A172 (cell line): ENCODE data around the gene CP. TPM values are rescaled to one million over a fixed set of nuclear protein-coding genes. Genes with fewer than 3 reads are reported as not detected.

Experiments used
- DNase-seq: peaks from one replicate; pipeline ENCODE4 v3.0.0-alpha.2; 2015; ENCODE audit warnings: low spot score
- total RNA-seq: library from RNA; depleted of rRNA; stranded (reverse); fragments of >200 nt; shearing (Covaris generic); gene quantifications from 2 replicates; pipeline ENCODE4 v1.2.3, GENCODE V29; 2014; rRNA removed

CP gene
- total RNA-seq, 1 experiment from 2014 or later = not detected

DNA sequence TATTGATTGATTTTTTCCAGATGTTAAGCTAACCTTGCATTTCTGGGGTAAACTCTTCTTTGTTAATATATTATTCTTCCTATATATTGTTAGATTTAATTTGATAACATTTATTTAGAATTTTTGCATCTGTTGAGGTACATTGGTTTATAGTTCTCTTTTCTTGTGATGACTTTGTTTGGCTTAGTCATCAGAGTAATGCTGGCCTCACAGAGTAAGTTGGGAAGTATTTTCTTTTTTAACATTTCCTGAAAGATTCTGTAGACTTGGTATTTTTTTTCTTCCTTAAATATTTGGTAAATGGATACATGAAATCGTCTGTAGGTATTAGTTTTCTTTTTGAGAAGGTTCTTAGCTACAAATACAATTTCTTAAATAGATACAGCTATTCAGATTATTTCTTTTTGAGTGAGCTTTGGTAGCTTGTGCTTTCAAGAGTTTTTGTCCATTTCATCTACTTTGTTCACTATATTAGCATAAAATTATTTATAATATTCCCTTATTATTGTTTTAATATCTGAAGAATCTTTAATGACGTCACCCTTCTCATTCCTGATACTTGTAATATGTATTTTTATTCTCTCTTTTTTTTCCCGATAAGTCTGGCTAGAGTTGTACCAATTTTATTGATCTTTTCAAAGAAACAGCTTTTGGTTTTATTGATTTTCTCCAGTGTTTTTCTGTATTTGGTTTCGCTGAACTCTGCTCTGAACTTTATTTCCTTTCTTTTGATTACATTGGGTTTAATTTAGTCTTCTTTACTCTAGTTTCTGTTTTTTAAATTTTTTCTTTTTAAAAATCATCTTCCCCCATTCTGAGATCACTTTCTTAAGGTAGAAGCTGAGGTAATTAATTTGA, 98.7 kb downstream of the CP start:
- no peak for DNase-seq

Other genes starting within 250 kb of the CP start
- 27.8 and 39.0 TPM in 2 replicates for gene GYG1, start 230.3 kb downstream of the CP start, total RNA-seq
- gene HLTF, start 135.3 kb downstream of the CP start, total RNA-seq = 78.6 and 94.5 TPM in 2 replicates
- 39.3 and 42.0 TPM in 2 replicates for gene HPS3, start 92.2 kb downstream of the CP start, total RNA-seq
- gene TM4SF18, start 111.8 kb upstream of the CP start, total RNA-seq = 0.45 and 2.1 TPM in 2 replicates
- 154 and 177 TPM in 2 replicates for gene TM4SF1, start 155.8 kb upstream of the CP start, total RNA-seq